ENCODE measurements around the gene SLC22A2. TPM values are rescaled to one million over a fixed set of nuclear protein-coding genes. Genes with fewer than 3 reads are reported as not detected.

Gene SLC22A2
- total and polyA plus RNA-seq, 2 experiments from 2014 or later, result 0.94 to 1.1 TPM

DNA sequence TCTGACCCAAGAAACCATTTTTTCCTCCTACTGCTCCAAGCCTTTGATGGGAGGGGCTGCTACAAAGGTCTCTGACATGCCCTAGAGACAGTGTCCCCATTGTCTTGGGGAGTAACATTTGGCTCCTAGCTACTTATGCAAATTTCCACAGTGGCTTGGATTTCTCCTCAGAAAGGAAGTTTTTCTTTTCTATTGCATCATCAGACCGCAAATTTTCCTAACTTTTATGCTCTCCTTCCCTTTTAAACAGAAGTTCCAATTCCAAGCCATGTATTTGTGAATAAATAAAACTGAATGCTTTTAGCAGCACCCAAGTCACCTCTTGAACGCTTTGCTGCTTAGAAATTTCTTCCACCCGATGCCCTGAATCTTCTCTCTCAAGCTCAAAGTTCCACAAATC, 51.0 kb downstream of the SLC22A2 start:
- no peak for ATAC-seq
- Mint-ChIP-seq H3K36me3 (ENCODE audit: low read depth) (peaks cover 25% of the 10 kb centered on the region), H3K27me3 (ENCODE audit: insufficient read depth, low read depth, poor library complexity) (no peaks in the 10 kb centered on the region), H3K9me3 (peaks cover 45% of the 10 kb centered on the region), H3K27ac (no peak overlapping the region; the same call in 1 of the 2 replicates), H3K4me1 (no peaks in the 10 kb centered on the region), H3K4me3 (no peak overlapping the region)
- H2AFZ ChIP-seq, result no peak overlapping the region
- H3K27me3 ChIP-seq (ENCODE audit: insufficient read depth), result no peaks in the 10 kb centered on the region
- DNase-seq (ENCODE audit: low spot score), result no peak
- H4K20me1 ChIP-seq (replicated peaks; ENCODE audit: insufficient read depth), result no peaks in the 10 kb centered on the region
- no peaks in the 10 kb centered on the region for H3K79me2 ChIP-seq (replicated peaks; ENCODE audit: insufficient read depth)
- TF ChIP-seq EZH2phosphoT487 (IDR thresholded peaks at IDR 0.05; ENCODE audit: unreplicated experiment), result no peak
- no peak for TF ChIP-seq POLR2AphosphoS5 (IDR thresholded peaks at IDR 0.05; ENCODE audit: low read depth)
- no peak for TF ChIP-seq NANOG (IDR thresholded peaks at IDR 0.05; ENCODE audit: borderline replicate concordance)
- no peak for TF ChIP-seq JUNB (IDR thresholded peaks at IDR 0.05; ENCODE audit: unreplicated experiment)
- TF ChIP-seq, protein P1, sequence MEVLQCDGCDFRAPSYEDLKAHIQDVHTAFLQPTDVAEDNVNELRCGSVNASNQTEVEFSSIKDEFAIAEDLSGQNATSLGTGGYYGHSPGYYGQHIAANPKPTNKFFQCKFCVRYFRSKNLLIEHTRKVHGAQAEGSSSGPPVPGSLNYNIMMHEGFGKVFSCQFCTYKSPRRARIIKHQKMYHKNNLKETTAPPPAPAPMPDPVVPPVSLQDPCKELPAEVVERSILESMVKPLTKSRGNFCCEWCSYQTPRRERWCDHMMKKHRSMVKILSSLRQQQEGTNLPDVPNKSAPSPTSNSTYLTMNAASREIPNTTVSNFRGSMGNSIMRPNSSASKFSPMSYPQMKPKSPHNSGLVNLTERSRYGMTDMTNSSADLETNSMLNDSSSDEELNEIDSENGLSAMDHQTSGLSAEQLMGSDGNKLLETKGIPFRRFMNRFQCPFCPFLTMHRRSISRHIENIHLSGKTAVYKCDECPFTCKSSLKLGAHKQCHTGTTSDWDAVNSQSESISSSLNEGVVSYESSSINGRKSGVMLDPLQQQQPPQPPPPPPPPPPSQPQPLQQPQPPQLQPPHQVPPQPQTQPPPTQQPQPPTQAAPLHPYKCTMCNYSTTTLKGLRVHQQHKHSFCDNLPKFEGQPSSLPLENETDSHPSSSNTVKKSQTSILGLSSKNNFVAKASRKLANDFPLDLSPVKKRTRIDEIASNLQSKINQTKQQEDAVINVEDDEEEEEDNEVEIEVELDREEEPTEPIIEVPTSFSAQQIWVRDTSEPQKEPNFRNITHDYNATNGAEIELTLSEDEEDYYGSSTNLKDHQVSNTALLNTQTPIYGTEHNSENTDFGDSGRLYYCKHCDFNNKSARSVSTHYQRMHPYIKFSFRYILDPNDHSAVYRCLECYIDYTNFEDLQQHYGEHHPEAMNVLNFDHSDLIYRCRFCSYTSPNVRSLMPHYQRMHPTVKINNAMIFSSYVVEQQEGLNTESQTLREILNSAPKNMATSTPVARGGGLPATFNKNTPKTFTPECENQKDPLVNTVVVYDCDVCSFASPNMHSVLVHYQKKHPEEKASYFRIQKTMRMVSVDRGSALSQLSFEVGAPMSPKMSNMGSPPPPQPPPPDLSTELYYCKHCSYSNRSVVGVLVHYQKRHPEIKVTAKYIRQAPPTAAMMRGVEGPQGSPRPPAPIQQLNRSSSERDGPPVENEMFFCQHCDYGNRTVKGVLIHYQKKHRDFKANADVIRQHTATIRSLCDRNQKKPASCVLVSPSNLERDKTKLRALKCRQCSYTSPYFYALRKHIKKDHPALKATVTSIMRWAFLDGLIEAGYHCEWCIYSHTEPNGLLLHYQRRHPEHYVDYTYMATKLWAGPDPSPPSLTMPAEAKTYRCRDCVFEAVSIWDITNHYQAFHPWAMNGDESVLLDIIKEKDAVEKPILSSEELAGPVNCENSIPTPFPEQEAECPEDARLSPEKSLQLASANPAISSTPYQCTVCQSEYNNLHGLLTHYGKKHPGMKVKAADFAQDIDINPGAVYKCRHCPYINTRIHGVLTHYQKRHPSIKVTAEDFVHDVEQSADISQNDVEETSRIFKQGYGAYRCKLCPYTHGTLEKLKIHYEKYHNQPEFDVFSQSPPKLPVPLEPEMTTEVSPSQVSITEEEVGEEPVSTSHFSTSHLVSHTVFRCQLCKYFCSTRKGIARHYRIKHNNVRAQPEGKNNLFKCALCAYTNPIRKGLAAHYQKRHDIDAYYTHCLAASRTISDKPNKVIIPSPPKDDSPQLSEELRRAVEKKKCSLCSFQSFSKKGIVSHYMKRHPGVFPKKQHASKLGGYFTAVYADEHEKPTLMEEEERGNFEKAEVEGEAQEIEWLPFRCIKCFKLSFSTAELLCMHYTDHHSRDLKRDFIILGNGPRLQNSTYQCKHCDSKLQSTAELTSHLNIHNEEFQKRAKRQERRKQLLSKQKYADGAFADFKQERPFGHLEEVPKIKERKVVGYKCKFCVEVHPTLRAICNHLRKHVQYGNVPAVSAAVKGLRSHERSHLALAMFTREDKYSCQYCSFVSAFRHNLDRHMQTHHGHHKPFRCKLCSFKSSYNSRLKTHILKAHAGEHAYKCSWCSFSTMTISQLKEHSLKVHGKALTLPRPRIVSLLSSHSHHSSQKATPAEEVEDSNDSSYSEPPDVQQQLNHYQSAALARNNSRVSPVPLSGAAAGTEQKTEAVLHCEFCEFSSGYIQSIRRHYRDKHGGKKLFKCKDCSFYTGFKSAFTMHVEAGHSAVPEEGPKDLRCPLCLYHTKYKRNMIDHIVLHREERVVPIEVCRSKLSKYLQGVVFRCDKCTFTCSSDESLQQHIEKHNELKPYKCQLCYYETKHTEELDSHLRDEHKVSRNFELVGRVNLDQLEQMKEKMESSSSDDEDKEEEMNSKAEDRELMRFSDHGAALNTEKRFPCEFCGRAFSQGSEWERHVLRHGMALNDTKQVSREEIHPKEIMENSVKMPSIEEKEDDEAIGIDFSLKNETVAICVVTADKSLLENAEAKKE (CRISPR knock-in tag; IDR thresholded peaks at IDR 0.05), result no peak
- TF ChIP-seq EZH2 (IDR thresholded peaks at IDR 0.05; ENCODE audit: low read depth, unreplicated experiment), result no peak
- no peak for TF ChIP-seq STAT1 (IDR thresholded peaks at IDR 0.05; ENCODE audit: unreplicated experiment)
- no peak for TF ChIP-seq ZNF331 (CRISPR knock-in tag; IDR thresholded peaks at IDR 0.05; ENCODE audit: low read depth)
- no peak for TF ChIP-seq CREB1 (CRISPR knock-in tag; IDR thresholded peaks at IDR 0.05; ENCODE audit: low read depth)
- TF ChIP-seq, protein P2, sequence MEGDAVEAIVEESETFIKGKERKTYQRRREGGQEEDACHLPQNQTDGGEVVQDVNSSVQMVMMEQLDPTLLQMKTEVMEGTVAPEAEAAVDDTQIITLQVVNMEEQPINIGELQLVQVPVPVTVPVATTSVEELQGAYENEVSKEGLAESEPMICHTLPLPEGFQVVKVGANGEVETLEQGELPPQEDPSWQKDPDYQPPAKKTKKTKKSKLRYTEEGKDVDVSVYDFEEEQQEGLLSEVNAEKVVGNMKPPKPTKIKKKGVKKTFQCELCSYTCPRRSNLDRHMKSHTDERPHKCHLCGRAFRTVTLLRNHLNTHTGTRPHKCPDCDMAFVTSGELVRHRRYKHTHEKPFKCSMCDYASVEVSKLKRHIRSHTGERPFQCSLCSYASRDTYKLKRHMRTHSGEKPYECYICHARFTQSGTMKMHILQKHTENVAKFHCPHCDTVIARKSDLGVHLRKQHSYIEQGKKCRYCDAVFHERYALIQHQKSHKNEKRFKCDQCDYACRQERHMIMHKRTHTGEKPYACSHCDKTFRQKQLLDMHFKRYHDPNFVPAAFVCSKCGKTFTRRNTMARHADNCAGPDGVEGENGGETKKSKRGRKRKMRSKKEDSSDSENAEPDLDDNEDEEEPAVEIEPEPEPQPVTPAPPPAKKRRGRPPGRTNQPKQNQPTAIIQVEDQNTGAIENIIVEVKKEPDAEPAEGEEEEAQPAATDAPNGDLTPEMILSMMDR (conservative IDR thresholded peaks at IDR 0.05; ENCODE audit: low read depth in 2 of 2), result no peak
- H3K4me2 ChIP-seq, result no peak overlapping the region
- no peaks in the 10 kb centered on the region for H3F3A ChIP-seq (replicated peaks; ENCODE audit: low read depth)
- H3K9me2 ChIP-seq (ENCODE audit: insufficient read depth), result no peaks in the 10 kb centered on the region
- no peak overlapping the region for H3K4me3 ChIP-seq
- no peaks in the 10 kb centered on the region for H3K4me1 ChIP-seq (ENCODE audit: insufficient read depth)
- no peak overlapping the region for H3K27ac ChIP-seq (ENCODE audit: low read depth)
- peaks cover 12% of the 10 kb centered on the region for H3K36me3 ChIP-seq (ENCODE audit: insufficient read depth)

Data from GM23338 (cell line).